ENCODE measurements around the gene GP5.

Gene GP5

DNA sequence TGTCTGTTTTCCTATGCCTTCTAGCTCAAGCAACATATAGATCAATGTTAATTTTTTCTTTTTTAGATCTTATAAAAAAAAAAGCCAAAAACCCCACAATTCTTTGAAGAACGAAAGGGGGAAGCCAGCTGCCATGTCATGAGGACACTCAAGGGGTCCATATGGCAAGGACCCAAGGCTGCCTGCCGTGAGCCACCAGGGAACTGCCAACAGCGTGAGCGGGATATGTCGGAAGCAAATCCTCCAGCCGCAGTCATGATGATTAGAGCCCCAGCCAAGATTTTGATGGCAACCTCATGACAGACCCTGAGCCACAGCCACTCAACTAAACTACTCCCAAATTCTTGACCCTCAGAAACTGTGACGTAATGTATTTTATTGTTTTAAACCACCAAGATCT lies 6.5 kb downstream of the GP5 start:
- TF ChIP-seq SNAI2 (CRISPR knock-in tag; IDR thresholded peaks at IDR 0.05) (no peak), ARNTL (CRISPR knock-in tag; IDR thresholded peaks at IDR 0.05; ENCODE audit: borderline replicate concordance, low read depth) (no peak), ZNF565 (CRISPR knock-in tag; conservative IDR thresholded peaks at IDR 0.05; ENCODE audit: low read depth) (no peak), ZFP3 (CRISPR knock-in tag; IDR thresholded peaks at IDR 0.05) (no peak), PPARA (CRISPR knock-in tag; IDR thresholded peaks at IDR 0.05; ENCODE audit: borderline replicate concordance) (no peak), ZC3H10 (CRISPR knock-in tag; IDR thresholded peaks at IDR 0.05) (no peak), TOX (CRISPR knock-in tag; IDR thresholded peaks at IDR 0.05; ENCODE audit: borderline replicate concordance) (no peak), ESRRG (CRISPR knock-in tag; IDR thresholded peaks at IDR 0.05) (no peak), CSDC2 (CRISPR knock-in tag; IDR thresholded peaks at IDR 0.05) (no peak), ZFP30 (CRISPR knock-in tag; IDR thresholded peaks at IDR 0.05) (no peak), RARB (CRISPR knock-in tag; IDR thresholded peaks at IDR 0.05) (no peak), ISL1 (CRISPR knock-in tag; IDR thresholded peaks at IDR 0.05) (no peak)
- TF ChIP-seq, protein P1, sequence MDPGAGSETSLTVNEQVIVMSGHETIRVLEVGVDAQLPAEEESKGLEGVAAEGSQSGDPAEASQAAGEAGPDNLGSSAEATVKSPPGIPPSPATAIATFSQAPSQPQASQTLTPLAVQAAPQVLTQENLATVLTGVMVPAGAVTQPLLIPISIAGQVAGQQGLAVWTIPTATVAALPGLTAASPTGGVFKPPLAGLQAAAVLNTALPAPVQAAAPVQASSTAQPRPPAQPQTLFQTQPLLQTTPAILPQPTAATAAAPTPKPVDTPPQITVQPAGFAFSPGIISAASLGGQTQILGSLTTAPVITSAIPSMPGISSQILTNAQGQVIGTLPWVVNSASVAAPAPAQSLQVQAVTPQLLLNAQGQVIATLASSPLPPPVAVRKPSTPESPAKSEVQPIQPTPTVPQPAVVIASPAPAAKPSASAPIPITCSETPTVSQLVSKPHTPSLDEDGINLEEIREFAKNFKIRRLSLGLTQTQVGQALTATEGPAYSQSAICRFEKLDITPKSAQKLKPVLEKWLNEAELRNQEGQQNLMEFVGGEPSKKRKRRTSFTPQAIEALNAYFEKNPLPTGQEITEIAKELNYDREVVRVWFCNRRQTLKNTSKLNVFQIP (CRISPR knock-in tag; IDR thresholded peaks at IDR 0.05; ENCODE audit: borderline replicate concordance, low read depth) = no peak
- TF ChIP-seq, protein P2, sequence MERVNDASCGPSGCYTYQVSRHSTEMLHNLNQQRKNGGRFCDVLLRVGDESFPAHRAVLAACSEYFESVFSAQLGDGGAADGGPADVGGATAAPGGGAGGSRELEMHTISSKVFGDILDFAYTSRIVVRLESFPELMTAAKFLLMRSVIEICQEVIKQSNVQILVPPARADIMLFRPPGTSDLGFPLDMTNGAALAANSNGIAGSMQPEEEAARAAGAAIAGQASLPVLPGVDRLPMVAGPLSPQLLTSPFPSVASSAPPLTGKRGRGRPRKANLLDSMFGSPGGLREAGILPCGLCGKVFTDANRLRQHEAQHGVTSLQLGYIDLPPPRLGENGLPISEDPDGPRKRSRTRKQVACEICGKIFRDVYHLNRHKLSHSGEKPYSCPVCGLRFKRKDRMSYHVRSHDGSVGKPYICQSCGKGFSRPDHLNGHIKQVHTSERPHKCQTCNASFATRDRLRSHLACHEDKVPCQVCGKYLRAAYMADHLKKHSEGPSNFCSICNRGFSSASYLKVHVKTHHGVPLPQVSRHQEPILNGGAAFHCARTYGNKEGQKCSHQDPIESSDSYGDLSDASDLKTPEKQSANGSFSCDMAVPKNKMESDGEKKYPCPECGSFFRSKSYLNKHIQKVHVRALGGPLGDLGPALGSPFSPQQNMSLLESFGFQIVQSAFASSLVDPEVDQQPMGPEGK (CRISPR knock-in tag; IDR thresholded peaks at IDR 0.05; ENCODE audit: borderline replicate concordance) = no peak
- TF ChIP-seq, protein P3, sequence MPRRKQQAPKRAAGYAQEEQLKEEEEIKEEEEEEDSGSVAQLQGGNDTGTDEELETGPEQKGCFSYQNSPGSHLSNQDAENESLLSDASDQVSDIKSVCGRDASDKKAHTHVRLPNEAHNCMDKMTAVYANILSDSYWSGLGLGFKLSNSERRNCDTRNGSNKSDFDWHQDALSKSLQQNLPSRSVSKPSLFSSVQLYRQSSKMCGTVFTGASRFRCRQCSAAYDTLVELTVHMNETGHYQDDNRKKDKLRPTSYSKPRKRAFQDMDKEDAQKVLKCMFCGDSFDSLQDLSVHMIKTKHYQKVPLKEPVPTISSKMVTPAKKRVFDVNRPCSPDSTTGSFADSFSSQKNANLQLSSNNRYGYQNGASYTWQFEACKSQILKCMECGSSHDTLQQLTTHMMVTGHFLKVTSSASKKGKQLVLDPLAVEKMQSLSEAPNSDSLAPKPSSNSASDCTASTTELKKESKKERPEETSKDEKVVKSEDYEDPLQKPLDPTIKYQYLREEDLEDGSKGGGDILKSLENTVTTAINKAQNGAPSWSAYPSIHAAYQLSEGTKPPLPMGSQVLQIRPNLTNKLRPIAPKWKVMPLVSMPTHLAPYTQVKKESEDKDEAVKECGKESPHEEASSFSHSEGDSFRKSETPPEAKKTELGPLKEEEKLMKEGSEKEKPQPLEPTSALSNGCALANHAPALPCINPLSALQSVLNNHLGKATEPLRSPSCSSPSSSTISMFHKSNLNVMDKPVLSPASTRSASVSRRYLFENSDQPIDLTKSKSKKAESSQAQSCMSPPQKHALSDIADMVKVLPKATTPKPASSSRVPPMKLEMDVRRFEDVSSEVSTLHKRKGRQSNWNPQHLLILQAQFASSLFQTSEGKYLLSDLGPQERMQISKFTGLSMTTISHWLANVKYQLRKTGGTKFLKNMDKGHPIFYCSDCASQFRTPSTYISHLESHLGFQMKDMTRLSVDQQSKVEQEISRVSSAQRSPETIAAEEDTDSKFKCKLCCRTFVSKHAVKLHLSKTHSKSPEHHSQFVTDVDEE (CRISPR knock-in tag; IDR thresholded peaks at IDR 0.05) = no peak
- ATAC-seq = no peak

DNA sequence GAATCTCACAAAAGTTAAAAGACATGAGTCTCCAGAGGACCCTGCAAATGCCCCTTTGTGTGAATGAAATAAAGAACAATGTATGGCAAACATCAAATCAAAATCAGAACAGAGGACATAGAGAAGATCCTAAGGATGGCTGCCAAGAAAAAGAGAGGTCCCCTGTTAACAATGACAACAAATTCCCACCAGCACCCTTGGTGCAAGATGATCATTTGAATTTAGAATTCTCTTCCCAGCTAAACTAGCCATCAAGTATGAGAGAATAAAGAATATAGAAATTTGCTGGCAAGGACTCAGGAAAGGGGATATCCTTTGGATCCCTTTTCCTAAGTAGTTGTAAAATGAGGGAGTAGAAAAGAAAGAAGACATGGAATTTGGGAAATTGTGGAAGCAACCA lies 8.2 kb downstream of the GP5 start:
- TF ChIP-seq ZFP30 (CRISPR knock-in tag; IDR thresholded peaks at IDR 0.05) (no peak), ARNTL (CRISPR knock-in tag; IDR thresholded peaks at IDR 0.05; ENCODE audit: borderline replicate concordance, low read depth) (no peak), GLIS3 (CRISPR knock-in tag; IDR thresholded peaks at IDR 0.05) (no peak), BACH2 (CRISPR knock-in tag; IDR thresholded peaks at IDR 0.05; ENCODE audit: borderline replicate concordance) (no peak), OSR1 (CRISPR knock-in tag; IDR thresholded peaks at IDR 0.05) (no peak), TCF4 (CRISPR knock-in tag; IDR thresholded peaks at IDR 0.05; ENCODE audit: borderline replicate concordance) (no peak), ZNF565 (CRISPR knock-in tag; conservative IDR thresholded peaks at IDR 0.05; ENCODE audit: low read depth) (no peak), ZFP3 (CRISPR knock-in tag; IDR thresholded peaks at IDR 0.05) (no peak), ZC3H10 (CRISPR knock-in tag; IDR thresholded peaks at IDR 0.05) (no peak), SNAI2 (CRISPR knock-in tag; IDR thresholded peaks at IDR 0.05) (no peak), PPARA (CRISPR knock-in tag; IDR thresholded peaks at IDR 0.05; ENCODE audit: borderline replicate concordance) (no peak), ESRRG (CRISPR knock-in tag; IDR thresholded peaks at IDR 0.05) (no peak), ZNF8 (CRISPR knock-in tag; IDR thresholded peaks at IDR 0.05) (no peak), RARB (CRISPR knock-in tag; IDR thresholded peaks at IDR 0.05) (no peak)
- TF ChIP-seq, protein P2 (CRISPR knock-in tag; IDR thresholded peaks at IDR 0.05; ENCODE audit: borderline replicate concordance) = no peak
- TF ChIP-seq, protein P1 (CRISPR knock-in tag; IDR thresholded peaks at IDR 0.05; ENCODE audit: borderline replicate concordance, low read depth) = no peak
- TF ChIP-seq, protein P4, sequence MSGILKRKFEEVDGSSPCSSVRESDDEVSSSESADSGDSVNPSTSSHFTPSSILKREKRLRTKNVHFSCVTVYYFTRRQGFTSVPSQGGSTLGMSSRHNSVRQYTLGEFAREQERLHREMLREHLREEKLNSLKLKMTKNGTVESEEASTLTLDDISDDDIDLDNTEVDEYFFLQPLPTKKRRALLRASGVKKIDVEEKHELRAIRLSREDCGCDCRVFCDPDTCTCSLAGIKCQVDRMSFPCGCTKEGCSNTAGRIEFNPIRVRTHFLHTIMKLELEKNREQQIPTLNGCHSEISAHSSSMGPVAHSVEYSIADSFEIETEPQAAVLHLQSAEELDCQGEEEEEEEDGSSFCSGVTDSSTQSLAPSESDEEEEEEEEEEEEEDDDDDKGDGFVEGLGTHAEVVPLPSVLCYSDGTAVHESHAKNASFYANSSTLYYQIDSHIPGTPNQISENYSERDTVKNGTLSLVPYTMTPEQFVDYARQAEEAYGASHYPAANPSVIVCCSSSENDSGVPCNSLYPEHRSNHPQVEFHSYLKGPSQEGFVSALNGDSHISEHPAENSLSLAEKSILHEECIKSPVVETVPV (CRISPR knock-in tag; IDR thresholded peaks at IDR 0.05) = no peak
- TF ChIP-seq, protein P3 (CRISPR knock-in tag; IDR thresholded peaks at IDR 0.05) = no peak
- ATAC-seq = no peak

Measured in SK-N-SH treated with all-trans-retinoic acid at 6 μM for 48 hours (cell line).